ENCODE measurements around the gene MTR.

Gene MTR

GRCh38 chr1:236862219-236862591, 67.1 kb downstream of the MTR start:
- no peak for TF ChIP-seq CTCF (IDR thresholded peaks at IDR 0.05; ENCODE audit: extremely low read depth, insufficient read depth, missing control alignments)
- no peak for DNase-seq (ENCODE audit: low spot score)
- in situ Hi-C loops (cut with MboI; ENCODE audit: low pct_unique_long_range_greater_than_20kb, low sequenced_read_pairs, unreplicated experiment): loop anchor here (25.0 kb wide), 1 partner anchor 750 kb away; no protein-coding TSS in a partner anchor

- in situ Hi-C loops (cut with MboI; ENCODE audit: low pct_unique_long_range_greater_than_20kb, low sequenced_read_pairs, unreplicated experiment): loop anchor here (25.0 kb wide), 1 partner anchor 750 kb away; no protein-coding TSS in a partner anchor
- no peak for TF ChIP-seq CTCF (IDR thresholded peaks at IDR 0.05; ENCODE audit: extremely low read depth, insufficient read depth, missing control alignments)
- no peak for DNase-seq (ENCODE audit: low spot score)
Observed at GRCh38 chr1:236862615-236863211, 67.6 kb downstream of the MTR start.

GRCh38 chr1:236864211-236864610, 69.1 kb downstream of the MTR start:
- DNase-seq (ENCODE audit: low spot score): no peak
- in situ Hi-C loops (cut with MboI; ENCODE audit: low pct_unique_long_range_greater_than_20kb, low sequenced_read_pairs, unreplicated experiment): loop anchor here (25.0 kb wide), 1 partner anchor 752 kb away; no protein-coding TSS in a partner anchor
- no peak for TF ChIP-seq CTCF (IDR thresholded peaks at IDR 0.05; ENCODE audit: extremely low read depth, insufficient read depth, missing control alignments)

GRCh38 chr1:236864996-236865817, 70.1 kb downstream of the MTR start:
- DNase-seq (ENCODE audit: low spot score): no peak
- no peak for TF ChIP-seq CTCF (IDR thresholded peaks at IDR 0.05; ENCODE audit: extremely low read depth, insufficient read depth, missing control alignments)
- in situ Hi-C loops (cut with MboI; ENCODE audit: low pct_unique_long_range_greater_than_20kb, low sequenced_read_pairs, unreplicated experiment): loop anchor here (25.0 kb wide), 1 partner anchor 753 kb away; no protein-coding TSS in a partner anchor

GRCh38 chr1:236865818-236866155, 70.7 kb downstream of the MTR start:
- TF ChIP-seq CTCF (IDR thresholded peaks at IDR 0.05; ENCODE audit: extremely low read depth, insufficient read depth, missing control alignments): no peak
- in situ Hi-C loops (cut with MboI; ENCODE audit: low pct_unique_long_range_greater_than_20kb, low sequenced_read_pairs, unreplicated experiment): loop anchor here (25.0 kb wide), 1 partner anchor 753 kb away; no protein-coding TSS in a partner anchor
- DNase-seq (ENCODE audit: low spot score): no peak

GRCh38 chr1:236868625-236869467, 73.8 kb downstream of the MTR start:
- peak; percentile 95 for TF ChIP-seq CTCF (IDR thresholded peaks at IDR 0.05; ENCODE audit: extremely low read depth, insufficient read depth, missing control alignments)
- DNase-seq (ENCODE audit: low spot score): peak; percentile 42
- in situ Hi-C loops (cut with MboI; ENCODE audit: low pct_unique_long_range_greater_than_20kb, low sequenced_read_pairs, unreplicated experiment): loop anchor here (25.0 kb wide), 1 partner anchor 757 kb away; no protein-coding TSS in a partner anchor
